Measurements from ENCODE around the gene C11orf86.

- TF ChIP-seq CTCF (conservative IDR thresholded peaks at IDR 0.05; ENCODE audit: low read depth, low read length): no peak
- no peak for TF ChIP-seq EZH2 (IDR thresholded peaks at IDR 0.05; ENCODE audit: borderline replicate concordance, low read depth, low read length, poor library complexity, severe bottlenecking)
These were observed 21.6 kb downstream of the C11orf86 start for GRCh38 chr11:66996609-66997273.
